Glomerular visceral epithelial cell (primary cell): ENCODE data around the gene UBE2N.
A peak's percentile ranks its signal among the peaks of the same experiment; 100 is the strongest.

Source experiments
- DNase-seq: peaks from one replicate; pipeline ENCODE4 v3.0.0-alpha.2; 2016; ENCODE audit errors: extremely low spot score

Gene UBE2N

GRCh38 chr12:93379981-93380361 lies 61.8 kb downstream of the UBE2N start:
- DNase-seq, result no peak

DNA sequence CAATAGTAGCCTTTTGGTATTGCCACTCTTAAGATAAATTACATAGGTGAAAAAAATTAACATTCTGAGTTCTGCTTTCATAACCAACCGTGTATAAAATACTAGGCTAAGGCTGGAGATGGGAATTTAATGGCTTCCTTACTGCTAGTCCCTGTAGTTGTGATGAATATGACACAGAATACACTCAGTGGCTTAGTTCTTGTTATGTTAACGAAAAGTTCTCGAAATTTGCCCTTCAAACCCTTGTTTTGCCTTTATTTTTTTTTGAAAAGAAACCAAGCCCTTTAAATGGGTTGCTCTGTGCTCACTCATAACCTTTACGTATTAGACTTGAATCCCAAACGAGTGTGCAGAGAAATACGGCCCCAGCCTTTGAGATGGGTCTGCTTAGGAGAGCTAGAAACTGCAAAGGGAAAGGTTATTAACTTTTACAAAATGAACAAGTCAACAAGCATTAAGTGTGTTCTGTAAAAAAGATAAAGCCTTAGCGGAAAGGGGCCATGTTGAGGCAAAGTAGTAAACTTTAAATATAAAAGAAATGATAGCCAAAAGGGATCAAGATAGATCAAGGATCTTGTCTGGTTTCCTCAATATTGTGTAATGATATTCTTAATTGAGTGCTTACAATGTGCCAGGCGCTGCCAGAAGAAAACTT lies 62.3 kb downstream of the UBE2N start:
- no peak for DNase-seq

DNA sequence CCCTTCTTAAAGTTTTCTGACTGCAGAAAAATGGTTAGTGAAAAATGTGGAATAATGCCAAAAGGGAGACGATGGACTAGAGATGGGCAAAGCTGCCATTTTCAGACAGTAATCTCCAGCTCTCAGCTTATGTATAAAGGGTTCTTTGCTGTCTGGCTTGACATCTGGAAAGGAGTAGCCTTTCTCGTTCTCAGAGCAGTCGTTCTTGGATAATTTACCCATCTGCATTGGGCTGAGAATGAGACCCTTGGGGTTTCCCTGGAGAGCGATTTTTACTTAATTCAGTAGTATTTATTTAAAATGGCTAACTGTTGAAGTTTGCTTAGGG lies 62.8 kb downstream of the UBE2N start:
- DNase-seq, result no peak

- peak; percentile 61 for DNase-seq
Measured at GRCh38 chr12:93378196-93378997, 63.4 kb downstream of the UBE2N start.

- peak; percentile 96 for DNase-seq
Measured at GRCh38 chr12:93377252-93378195, 64.2 kb downstream of the UBE2N start, which contains the start of gene NUDT4. Gene NUDT4, plus strand, starts transcription at chr12:93377925. Its CDS starts 398 bp downstream, at chr12:93378323.

GRCh38 chr12:93376436-93377251 lies 65.1 kb downstream of the UBE2N start:
- no peak for DNase-seq

- no peak for DNase-seq
Measured at GRCh38 chr12:93375906-93376305, 65.8 kb downstream of the UBE2N start.

DNA sequence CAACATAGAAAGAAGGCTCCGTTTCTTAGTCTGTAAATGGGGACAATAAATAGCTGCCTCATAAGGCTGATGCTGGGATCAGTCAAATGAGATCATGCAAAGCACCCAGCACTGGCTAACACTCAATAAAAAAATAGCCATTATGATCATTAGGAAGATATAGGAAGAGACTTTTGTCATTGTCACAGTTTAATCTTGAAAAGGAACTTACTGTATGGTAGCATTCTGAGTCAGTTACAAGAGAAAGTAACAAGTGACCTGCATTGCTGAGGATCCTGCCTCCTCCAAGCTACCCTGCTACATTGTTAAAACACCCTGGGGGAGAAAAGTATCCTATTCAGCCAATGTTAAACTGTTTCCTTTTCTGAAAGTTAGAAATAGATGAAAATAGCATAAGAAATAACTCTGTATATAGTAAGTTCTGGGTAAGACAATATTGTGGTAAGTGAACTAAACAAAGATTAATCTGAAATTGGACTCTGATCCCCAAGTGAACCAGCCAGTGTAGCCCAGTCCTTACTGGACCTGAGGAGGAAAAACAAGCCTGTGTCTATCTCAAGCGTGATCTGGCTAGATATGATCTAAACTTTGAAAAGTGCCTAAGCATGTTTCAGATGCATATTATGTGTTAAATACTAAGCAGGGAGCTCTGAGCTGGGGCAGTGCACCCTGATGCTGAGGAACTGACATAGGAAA lies 67.6 kb downstream of the UBE2N start:
- no peak for DNase-seq

DNA sequence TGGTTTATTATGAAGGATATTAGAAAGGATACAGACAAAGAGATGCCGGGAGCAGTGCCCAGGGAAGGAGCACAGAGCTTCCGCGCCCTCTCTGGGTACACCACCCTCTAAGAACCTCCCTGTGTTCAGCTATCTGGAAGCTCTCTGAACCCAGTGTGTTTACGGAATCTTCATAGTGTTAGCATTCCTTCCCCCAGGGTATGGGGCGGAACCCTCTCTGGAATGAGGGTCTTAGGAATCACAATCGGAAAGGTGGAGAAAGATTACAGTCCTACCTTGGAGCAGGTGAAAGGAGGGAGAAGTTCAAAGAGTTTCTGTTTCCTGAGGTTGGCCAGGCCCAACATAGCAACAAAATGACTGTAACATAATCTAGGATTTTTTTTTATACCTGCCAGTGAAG lies 70.8 kb downstream of the UBE2N start:
- no peak for DNase-seq

DNA sequence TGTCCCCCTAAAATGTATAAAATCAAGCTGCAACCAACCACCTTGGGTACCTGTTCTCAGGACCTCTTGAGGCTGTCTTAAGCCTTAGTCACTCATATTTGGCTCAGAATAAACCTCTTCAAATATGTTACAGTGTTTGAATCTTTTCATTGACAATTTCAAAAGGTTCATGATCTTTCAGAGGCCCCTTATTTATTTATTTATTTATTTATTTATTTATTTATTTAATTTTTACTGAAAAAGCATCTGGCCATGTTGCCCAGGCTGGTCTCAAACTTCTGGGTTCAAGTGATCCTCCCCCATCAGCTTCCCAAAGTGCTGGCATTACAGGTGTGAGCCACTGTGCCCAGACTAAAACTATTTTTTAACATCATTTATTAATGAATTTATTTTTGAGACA lies 72.2 kb downstream of the UBE2N start:
- no peak for DNase-seq

DNA sequence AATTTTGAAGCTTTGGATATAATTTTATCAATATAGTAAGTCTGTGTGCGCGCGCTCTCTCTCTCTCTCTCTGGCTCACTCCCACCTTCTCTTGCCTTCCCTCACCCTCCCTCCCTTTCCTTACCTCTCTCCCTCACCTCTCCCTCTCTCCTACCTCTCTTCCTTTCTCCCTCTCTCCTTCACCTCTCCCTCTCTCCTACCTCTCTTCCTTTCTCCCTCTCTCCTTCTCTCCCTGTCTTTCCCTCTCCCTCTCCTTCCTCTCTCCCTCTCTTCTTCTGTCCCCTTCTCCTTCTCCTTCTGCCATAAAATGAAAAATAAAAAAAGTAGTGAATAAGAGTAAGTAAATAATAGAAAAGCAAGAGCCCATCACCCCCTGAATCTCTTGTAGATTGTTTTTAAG lies 73.0 kb downstream of the UBE2N start:
- no peak for DNase-seq

- DNase-seq, result no peak
Measured at GRCh38 chr12:93366422-93366821, 75.3 kb downstream of the UBE2N start.

DNA sequence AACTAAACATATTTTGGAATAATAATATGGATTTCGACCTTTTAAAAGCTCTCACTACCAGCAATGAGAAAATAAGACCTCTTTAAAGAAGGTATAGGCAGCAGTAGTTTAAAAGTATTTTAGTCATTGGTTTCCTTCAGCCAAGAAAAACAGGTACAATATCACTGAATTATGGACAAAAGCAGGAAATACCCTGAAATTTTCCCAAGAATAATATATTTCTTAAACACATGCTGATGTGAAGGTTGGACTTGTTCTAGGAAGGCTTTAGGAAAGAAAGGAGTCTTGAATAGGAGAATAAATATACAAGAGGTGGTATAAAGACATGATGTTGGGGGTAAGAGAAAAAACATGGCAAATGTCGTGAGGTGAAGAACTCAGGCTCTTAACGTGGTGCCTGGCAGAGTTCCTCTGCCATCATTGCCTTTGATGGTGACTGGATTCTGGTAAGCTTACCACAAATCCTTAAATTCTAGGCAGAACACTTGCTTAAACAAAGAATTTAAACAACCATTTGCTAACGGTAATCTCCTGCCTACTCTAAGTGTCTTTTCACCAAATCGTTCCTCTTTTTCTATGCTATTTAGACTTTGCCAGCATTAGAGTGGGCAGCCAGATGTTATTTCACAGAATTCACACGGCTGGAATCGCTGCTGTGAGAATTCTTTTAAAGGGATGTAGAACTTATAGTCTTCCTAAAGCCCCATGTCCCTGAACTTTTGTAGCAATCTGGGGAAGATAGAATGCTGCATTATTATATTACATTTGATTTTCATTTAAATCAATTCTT lies 75.9 kb downstream of the UBE2N start:
- no peak for DNase-seq

DNA sequence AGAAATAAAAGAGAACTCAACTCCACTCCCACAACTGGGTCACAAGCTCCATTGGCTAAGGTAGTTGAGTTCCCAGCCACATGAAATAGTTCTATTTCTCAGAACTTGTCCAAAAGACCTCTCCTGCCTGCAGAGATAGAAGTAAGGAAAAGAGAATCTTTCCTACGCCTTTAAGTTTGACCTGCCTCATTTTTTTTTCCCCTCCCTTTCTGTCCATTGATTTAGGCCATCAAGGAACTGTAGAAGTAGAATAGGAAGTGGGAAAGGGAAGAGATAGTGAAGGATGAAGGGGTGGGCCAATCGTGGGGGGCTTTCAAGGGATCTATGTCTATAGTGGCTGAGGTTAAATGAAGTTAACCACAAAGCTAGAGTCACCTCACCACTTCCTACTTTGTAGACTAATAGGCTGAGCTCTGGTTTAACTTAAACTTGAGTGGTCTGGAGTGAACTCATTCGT lies 77.9 kb downstream of the UBE2N start:
- DNase-seq, result no peak

DNA sequence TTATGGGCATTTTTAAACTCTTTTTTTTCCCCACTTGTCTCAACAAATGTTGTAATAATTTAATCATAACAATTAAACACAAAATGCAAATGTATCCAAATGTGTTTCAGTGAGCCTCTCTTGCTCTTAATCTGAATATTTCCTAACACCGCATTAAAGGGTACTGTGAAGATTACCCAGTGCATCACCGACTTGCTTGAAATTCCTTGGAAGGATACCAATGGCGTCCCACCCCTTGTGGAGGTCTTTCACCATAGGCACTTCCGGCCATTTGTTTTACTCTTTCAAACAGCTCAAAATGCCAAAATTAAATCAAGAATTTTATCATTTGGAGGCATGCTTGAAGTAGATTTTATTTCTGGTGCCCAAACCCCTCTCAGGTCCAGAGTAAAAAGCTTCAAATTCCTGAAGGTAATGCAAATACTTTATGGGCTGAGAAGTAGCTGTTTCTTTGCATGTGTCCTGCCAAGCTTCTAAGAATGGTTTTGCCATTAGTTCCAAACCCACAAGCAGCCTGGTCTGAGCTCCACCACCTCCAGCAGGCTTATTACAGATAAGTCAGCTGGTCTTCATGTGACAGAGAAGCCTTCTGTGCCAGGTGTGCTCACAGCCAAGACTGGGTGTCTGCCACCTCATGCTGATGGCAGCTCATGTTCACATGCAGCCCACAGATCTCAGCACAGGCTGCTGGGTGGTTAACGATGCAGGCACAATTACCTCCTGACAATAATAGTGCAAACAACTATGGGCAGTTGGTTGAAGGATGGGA lies 80.4 kb downstream of the UBE2N start:
- peak; percentile 66 for DNase-seq

DNA sequence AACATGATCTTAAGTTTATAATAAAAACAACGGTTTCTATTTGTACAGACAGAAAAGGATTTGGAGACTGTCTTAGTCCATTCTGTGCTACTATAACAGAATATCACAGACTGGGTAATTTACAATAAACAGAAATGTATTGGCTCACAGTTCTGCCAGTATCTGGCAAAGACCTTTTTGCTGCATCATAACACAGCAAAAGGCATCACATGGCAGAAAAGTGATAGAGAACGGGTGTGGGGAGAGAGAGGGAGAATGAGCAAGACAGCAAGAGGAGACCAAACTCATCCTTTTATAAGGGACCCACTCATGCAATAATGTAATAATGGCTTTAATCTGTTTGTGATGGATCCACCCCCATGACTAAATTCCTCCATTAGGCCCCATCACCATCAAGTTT lies 81.1 kb downstream of the UBE2N start:
- no peak for DNase-seq

GRCh38 chr12:93358821-93359220 lies 82.9 kb downstream of the UBE2N start:
- DNase-seq, result no peak

- DNase-seq, result no peak
Measured at GRCh38 chr12:93358058-93358457, 83.7 kb downstream of the UBE2N start.

DNA sequence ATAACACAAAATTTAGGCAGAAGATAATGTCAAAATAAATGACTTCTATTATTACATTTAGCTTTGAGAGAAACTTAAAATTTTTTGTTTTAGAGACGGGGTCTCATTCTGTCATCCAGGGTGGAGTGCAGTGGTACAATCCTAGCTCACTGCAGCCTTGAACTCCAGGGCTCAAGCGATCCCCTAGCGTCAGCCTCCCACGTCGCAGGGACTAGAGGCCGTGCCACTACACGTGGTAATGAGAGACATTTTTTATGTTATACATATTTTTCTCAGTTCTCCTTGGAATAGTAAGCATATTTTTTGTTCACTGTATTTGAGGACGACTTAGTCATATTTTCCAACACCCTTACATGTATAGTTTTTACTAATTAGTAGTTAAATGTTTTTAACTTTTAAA lies 85.5 kb downstream of the UBE2N start:
- DNase-seq, result no peak
